ENCODE data around the gene MTMR10.

Gene MTMR10, protein sequence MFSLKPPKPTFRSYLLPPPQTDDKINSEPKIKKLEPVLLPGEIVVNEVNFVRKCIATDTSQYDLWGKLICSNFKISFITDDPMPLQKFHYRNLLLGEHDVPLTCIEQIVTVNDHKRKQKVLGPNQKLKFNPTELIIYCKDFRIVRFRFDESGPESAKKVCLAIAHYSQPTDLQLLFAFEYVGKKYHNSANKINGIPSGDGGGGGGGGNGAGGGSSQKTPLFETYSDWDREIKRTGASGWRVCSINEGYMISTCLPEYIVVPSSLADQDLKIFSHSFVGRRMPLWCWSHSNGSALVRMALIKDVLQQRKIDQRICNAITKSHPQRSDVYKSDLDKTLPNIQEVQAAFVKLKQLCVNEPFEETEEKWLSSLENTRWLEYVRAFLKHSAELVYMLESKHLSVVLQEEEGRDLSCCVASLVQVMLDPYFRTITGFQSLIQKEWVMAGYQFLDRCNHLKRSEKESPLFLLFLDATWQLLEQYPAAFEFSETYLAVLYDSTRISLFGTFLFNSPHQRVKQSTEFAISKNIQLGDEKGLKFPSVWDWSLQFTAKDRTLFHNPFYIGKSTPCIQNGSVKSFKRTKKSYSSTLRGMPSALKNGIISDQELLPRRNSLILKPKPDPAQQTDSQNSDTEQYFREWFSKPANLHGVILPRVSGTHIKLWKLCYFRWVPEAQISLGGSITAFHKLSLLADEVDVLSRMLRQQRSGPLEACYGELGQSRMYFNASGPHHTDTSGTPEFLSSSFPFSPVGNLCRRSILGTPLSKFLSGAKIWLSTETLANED

DNA sequence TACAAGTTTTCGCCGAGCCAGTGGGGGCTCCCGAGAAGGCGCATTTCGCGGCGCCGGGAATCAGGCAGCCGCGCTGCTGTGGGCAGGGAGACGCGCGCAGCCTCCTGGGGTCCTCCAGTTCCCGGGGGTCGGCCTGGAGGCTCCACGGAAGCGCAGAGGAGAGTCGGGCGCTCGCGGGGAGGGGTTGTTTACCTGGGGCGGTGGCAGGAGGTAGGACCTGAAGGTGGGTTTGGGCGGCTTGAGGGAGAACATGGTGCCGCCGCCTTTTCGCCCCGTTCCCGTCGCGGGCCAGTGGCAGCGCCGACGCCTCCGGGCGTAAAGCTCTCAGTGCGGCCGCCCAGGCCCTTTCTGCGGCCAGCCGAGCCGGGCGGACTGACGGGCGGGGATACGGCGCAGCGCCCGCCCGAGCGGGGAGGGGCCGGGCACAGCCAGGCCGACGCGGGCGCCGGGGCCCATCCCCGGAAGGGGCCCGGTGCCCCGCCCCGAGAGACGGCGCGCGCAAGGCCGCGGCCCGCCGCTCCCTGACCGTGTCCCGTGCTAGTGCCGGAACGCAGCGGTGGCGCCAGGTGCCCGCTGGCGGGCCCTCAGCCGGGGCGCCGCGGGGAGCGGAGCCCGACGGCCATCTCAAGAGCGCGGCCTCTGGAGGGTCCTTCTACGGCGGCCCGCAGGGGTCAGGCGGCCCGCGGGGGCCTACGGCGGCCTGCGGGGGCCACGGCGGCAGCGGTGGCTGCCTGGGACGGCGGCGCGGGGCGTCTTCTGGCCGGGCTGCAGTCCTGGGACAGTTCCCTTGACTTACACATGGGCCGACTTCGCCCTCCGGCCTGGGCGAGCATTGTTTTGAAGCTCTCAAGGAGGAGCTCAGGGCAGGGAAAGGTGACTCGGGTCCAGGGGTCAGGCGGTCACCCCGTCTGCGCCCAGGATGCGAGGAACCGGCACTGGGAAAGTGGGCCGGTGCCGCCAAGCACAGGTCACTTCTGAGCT lies at the start of gene MTMR10:
MTMR10 (minus strand) TSS at position 374 of the 981 bp plus-strand sequence; CDS start at position 252, 122 bp downstream.
- DNase-seq, result peak; percentile 19

DNA sequence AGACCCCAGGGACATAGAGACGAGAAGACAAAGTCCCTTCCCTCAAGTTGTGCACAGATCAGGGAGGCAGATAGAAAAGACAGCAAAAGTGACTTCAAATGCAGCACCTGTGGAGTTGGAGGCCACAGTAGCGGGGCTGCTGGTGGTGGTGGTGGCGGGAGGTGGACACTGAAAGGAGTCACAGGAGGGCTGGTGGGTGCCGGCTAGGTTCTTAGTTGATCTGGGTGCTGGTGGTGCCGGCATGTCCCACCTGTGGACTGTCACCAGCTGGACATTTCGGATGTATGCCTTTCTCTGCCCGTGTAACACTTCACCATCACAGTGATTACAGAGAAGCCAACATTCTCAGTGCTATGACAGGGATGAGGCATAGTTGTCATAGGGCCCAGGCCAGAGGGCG lies 49.2 kb upstream of the MTMR10 start:
- no peak for DNase-seq

DNA sequence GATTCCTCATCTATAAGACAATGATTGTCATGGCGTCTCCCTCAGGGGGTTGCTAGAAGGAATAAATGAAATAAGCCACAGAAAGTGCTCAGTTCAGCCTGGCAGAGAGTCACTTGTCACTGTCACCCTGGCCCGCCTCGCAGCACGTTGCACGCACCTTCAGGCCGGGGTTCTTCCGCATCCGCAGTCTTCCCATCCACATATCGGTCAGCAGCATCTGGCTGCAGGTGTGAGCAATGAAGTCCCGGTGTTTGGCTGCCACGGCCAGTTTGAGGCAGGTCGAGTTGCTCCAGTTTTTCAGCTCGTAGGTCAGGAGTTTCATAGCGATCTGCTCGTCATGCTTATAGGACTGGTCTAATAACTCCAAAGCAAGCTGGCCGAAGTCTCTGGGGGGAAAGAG lies 48.5 kb upstream of the MTMR10 start:
- DNase-seq, result no peak

DNA sequence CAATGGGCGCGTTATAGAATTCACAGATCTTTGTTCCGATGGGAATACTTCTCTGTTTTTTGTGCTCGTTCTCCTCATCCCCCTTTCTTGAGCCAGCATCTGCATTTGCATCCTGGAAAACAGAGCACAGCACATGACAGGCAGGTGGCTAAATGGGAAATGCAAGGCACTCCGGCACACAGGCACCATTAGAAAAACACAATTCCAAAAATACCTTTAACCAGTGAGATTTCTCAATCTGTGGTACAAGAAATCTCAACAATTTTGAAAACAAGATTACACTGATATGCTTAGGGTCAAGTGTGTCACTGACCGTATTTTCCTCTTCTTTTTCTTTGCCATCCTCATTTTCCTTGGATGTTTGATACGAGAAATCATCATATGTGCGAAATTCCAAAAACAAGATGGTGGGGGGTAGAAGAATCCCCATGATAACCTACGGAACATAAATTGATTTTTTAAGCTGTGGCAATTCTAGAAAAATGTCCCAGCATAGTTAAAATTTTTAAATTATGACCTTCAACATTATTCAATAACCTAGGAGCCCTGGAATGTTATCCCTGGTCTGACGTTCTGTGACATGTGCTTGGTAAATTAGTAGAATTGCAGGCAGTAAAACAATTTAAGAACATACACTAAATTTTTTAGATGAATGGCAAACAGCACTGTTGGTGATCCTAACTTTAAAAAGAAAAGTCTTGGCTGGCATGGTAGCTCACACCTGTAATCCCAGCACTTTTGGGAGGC lies 46.5 kb upstream of the MTMR10 start:
- DNase-seq, result no peak

DNA sequence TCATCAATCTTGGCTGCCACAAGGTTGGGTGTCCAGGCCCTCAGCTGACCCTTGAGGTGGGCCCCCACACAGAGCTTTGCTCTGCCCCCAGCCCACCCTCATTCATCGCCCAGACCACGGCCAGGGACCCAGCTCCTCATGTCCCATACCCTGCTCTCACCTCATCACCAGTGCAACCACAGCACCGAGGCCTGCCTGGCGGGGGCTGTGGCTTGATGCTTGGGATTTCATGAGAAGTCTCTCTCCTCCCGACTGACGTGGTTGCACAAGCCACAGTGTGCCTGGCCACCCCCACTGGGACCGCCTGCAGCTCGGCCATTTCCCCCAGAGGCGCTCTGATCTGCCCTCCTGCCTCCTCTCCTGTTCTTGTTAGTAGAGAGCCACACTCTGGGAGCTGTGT lies 45.4 kb upstream of the MTMR10 start:
- no peak for DNase-seq

DNA sequence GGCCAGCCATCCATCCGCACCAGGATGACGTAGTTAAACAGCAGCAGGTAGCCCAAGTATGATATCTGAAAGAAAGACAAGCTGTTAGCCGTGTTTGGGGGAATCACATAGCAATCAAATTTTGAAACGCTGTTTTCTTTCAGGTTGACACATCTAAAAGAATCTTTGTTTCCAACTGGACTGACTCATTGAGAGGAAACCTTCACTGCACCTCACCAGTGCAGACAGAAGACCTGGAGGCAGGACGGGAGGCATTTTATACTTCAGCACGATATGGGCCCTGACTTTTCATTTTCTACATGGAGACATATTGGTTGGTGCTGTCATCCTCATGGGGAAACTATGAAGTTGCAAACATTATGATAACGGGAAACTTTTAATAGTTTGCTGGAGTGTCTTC lies 44.2 kb upstream of the MTMR10 start:
- no peak for DNase-seq

DNA sequence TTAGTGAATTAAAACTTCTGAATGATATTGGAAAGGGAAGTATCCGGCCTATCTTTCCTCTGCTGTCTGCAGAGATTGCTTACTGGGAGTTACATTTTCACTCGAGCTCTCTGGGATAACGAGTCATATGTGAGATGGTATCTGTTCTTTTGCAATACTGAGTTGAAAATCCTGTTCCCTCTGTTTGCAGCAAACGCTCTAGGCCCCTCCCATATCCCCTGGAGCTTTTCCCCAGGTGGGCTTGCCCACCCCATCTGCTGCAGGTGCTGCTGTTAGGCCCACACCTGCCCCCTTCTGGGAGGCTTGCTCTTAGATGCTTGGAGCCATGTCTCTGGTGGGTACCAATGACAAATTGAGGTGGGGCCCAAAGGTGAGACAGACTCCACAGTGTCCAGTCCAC lies 42.7 kb upstream of the MTMR10 start:
- DNase-seq, result no peak

DNA sequence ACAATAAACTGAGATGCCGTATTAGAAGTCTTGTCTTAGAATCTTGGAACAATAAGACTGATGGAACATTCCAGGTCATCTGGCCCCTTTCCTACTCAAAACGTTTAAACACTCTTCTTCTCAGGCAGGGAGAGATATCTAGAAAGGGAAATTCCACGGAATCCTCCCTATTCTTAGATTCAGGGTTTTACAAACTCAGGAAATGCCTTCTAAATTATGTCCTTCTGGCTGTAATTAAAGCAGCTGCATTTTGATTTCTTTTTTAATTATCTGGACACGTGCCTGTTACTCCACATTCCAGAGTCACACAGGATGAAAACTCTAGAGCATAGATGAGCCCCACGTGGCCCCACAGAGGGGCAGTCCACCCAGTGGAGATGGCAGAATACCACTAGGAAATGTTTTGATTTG lies 41.5 kb upstream of the MTMR10 start:
- DNase-seq, result no peak

DNA sequence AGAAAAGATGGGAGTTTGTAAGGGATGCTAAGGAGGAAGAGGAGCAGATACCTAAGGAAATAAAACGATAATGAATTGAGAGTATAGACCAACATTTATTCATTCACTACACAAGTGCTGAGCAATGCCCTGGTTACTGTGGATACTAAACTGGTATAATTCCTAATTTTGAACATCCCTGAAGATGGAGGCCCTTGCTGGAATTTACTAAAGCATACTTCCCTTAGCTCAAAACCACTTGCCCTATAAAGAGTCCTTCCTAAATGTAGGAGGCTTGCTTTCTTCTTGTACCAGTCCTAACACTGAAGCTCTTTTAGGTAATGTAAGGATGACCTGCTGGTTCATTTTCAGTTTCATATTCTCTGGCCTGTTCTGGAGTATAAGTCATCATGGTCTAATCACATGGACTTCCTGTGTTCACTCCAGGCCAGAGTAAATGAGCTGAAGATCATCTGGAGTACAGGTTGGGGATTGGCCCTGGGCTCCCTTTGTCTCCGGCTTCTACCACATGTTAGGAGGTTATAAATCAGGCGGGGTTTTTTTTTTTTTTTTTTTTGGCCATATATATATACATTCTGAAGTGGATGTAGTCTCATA lies 40.1 kb upstream of the MTMR10 start:
- DNase-seq, result no peak

DNA sequence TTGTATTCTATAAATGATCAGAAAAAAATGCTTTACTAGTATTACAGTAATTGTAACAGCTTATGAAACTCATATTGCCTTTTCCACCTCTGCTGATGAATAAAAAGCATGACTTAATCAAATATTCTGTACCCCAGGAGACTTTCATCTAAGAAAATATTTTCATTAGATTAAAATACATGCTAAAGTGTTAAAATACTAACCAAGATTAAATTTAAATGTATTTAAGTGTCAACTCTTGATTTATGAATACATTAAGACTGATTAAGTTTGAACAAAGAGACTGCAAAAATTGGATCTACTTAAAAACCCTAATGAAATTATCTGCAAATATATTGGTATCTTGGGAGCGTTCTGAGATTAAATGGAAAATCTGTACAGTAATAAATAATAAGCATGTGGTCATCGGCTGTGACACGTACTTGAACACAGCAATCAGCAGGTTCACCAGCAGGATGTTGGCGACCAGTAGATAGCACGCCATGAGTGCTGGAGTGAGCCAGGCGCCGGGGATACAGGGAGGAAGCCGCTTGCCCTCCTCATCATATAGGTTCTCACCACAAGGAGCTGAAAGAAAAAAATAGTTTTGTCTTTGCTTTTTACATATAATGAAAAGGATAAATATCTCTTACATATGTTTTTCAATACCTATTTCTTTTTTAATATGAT lies 36.6 kb upstream of the MTMR10 start:
- DNase-seq, result no peak

DNA sequence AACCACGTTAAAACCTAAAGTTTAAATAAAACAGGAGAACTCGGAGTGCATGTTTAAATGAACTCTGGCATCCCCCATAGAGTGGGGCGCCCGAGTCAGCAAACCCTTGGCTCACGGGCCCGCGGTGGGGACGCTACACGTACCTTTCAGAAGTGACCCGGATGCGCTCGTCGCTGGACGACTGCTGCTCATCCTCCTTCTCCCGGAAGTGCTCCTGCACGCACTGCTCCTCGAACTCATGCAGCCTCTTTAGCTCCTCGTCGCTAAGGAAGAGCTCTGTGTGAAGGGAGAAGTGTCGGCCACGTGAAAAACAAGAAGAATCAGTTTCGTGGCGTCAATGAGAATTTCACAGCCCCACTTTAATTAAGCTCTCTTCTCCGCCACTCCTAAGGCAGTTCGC lies 34.6 kb upstream of the MTMR10 start:
- no peak for DNase-seq

DNA sequence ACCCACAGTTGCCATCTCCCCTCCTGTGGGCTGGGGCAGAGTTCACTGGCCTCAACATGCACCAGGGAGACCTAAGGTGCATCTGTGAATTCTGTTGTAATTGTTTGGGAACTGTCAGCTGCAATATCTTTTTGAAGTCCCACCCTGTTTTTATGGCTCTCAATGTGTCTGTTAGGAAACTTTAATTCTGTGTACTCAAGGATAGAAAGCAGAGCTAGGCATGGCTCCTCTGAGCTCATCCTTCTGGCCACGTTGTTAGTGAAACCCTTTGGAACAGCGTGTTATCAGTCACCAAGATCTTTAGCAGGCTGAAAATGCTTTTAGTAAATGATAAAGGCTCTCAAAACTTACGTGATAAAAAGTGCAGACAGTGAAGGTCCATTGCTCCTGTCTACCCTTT lies 33.6 kb upstream of the MTMR10 start:
- DNase-seq, result no peak

DNA sequence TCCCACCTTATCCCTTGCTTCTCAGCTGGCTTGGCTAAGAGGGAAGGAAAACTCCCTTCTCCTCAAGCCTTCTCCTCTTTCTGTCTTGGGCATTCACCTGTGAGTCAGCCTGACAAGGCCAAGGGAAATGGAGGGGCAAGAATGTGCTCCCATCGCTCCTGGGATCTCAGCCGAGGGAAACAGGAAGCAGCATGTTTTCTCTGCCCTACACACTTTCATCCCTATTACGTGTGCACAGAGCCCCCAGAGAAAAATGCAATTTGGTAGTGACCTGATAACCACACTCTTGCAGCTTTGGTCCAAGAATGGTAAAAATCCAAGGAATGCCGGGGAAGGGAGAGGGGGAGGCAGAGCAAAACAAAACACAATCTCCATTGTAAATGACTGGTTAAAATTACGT lies 32.9 kb upstream of the MTMR10 start:
- DNase-seq, result no peak

DNA sequence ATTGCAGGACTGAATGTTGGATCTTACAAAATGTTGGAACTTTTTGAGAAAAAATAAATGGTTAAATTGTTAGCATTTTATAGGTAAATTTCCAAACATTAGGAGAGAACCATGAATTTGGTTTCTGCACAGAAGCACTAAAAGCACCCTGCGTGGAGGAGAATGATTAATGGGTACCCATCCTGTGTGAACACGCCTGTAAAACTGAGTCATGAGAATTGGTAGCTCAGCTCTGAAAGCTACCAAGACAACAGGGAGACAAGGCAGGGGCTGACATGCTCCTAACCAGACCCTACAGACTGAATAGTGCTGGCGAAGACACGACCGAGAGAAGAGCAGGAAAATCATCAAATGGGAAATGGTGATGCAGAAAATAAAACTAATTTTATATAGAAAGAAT lies 32.4 kb upstream of the MTMR10 start:
- no peak for DNase-seq

DNA sequence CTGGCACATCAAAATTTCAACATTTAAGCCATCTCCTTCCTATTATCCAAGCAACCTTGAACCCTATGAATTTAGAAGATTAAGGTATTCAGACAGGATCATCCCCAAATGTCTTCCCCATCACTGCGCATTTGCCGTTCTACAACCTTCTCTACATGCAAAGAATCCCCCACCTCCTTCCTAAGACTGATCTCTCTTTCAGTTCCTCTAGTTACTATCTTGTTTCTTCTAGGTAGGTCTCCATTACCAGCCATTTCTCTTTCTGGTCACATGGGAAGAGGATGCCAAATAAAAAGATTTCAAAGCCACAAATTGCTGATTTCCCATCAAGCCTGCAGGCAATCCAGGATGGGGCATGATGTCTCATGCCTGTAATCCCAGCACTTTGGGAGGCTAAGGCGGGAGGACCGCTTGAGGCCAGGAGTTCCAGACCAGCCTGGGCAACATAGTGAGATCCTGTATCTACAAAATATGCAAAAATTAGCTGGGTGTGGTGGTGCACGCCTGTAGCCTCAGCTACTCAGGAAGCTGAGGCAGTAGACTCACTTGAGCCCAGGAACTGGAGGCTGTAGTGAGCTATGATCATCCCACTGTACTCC lies 29.7 kb upstream of the MTMR10 start:
- no peak for DNase-seq

DNA sequence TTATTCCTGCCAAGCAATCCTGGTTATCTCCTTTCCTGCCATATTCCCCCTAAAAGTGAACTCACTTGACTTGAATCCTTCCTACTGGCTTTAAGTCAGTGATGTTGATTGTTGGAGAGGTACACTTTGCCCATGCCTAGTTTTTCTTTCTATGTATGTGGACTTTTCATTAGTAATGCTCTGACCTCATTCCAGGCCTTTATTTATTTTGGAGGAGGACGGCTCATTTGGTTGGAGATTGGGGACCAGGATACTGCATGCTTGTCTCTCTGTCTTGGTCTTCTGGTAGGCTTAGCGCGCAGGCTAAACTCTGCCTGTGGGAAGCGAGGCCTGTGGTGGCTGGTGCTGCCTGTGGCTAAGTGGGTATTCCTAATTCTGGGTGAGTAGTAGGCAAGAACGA lies 29.1 kb upstream of the MTMR10 start:
- no peak for DNase-seq

DNA sequence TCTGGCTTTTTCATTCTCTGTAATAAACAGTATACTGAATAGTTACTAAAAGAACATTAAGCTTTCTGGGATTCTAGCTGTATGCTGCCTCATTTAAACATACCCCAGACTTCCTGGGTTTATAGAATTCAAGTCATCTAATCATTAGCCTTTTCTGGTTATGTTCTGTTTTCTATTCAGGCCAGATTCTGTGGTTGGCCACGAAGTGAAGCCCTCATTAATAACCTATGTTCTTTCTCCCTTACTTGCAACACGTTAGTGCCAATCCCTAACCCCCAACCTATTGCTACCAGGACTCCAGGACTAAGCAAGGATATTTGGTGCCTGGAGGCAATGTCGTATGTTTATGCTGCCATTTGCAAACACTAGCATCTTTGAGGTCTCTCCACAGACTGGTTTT lies 28.6 kb upstream of the MTMR10 start:
- no peak for DNase-seq

DNA sequence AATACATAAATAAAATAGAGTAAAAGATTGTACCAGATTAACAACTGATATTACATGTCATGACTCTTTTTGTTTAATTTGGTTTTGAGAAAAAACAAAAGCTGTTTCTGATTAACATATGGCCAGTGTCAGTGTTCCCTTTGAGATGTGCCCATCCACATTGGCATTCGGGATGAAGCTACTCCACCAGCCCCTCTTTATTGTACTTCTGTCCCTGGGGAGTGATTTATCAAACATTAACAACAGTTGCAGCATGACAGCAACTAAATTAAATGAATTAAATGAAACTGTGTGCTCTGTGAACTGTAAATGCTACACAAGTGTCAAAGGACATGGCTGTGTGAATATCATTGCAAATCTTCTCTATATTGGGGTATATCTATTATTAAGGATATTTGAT lies 25.9 kb upstream of the MTMR10 start:
- DNase-seq, result no peak

DNA sequence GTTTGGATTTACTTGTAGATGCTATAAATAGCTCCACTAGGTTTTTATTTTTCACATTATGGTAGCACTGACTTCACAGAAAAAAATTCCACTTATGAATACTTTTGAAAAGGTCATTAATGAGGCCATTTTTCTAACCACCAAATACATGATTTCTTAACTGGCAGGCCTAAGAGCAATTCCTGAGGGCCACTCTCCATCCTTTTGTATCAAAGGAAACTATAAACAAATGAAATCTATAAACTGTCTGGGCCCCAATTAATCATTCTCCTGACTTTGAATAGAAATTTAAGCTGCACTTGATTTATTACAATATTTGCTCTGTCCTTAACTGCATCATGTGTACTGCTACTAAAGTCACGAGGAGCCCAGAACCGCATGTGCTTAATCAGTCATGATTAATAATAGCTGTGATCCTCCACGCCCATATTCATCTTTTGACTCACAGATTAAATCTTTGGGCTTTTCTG lies 25.1 kb upstream of the MTMR10 start:
- DNase-seq, result no peak

DNA sequence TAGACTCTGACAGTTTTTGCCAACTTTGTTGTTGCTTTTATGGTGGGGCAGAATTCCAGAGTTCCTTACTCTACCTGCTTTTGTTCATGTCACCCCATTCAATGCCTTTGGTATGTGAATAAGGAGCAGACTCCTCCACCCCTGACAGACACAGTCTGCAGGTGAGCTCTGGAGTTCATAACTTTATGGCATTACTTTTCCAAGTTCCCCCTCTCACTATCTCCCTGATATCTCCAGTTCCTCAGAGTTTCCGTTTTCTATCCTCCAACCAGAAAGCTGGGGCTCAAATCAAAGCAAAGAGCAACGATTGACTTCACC lies 23.1 kb upstream of the MTMR10 start:
- DNase-seq, result no peak
